ENCODE measurements around the gene BANP. TPM values are rescaled to one million over a fixed set of nuclear protein-coding genes. Genes with fewer than 3 reads are reported as not detected.

The BANP gene
- total and polyA plus RNA-seq, 2 donors (not counting 3 experiments of a cell fraction or from before 2014, with no cell fraction given) = 22.4 to 33.8 TPM

DNA sequence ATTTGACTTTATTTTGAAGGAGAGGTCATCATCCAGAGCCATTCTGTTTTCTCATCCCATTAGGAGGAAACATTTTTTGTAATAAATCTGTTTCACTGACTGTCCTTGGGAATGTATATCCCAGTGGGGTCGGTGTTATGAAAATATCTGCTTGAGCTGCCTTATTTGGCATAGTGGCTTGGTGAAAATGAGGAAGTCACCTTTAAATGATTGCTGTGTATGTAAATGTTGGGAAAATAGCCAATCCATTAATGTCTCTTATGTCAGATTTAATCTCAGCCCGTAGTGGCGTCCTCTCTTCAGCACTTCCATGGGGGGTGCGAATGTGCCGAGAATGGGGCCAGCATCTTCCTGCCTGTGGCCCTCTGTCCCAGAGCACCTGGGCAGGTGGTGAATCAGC is 57.6 kb downstream of the BANP start:
- dilution Hi-C loops (cut with MboI; ENCODE audit: extremely low pct_ligation_motif_present, low sequenced_read_pairs) (no loop called here), intact Hi-C loops (cut with micrococcal nuclease) (no loop called here)
- no peaks in the 10 kb centered on the region for H3K9me1 ChIP-seq (replicated peaks; ENCODE audit: control insufficient read depth, extremely low read depth, insufficient read depth, low read length)
- H3K9ac ChIP-seq (replicated peaks; ENCODE audit: extremely low read depth, insufficient read depth, low read length) = no peak overlapping the region
- no peaks in the 10 kb centered on the region for H3K79me2 ChIP-seq (ENCODE audit: control insufficient read depth, insufficient read depth, low read length)
- POLR2A ChIA-PET = no interaction called here
- H4K20me1 ChIP-seq (replicated peaks; ENCODE audit: control insufficient read depth, extremely low read depth, insufficient read depth, low read length) = no peaks in the 10 kb centered on the region
- H3K27me3 ChIP-seq (ENCODE audit: control insufficient read depth in 2 of 2, insufficient read depth in 2 of 2, low read length in 2 of 2) = no peaks in the 10 kb centered on the region
- no peaks in the 10 kb centered on the region for H3K4me1 ChIP-seq (ENCODE audit: control insufficient read depth, extremely low read depth, insufficient read depth, low read length)
- no TSS peak for BruUV-seq (replicated peaks)
- H2AFZ ChIP-seq (ENCODE audit: low read depth, low read length) = no peak overlapping the region
- TF ChIP-seq, protein P1, sequence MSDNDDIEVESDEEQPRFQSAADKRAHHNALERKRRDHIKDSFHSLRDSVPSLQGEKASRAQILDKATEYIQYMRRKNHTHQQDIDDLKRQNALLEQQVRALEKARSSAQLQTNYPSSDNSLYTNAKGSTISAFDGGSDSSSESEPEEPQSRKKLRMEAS (IDR thresholded peaks at IDR 0.05; ENCODE audit: insufficient read depth, insufficient read length) = no peak
- no peak for TF ChIP-seq EZH2 (IDR thresholded peaks at IDR 0.05; ENCODE audit: borderline replicate concordance, low read depth, low read length, severe bottlenecking)
- TF ChIP-seq, protein P2, sequence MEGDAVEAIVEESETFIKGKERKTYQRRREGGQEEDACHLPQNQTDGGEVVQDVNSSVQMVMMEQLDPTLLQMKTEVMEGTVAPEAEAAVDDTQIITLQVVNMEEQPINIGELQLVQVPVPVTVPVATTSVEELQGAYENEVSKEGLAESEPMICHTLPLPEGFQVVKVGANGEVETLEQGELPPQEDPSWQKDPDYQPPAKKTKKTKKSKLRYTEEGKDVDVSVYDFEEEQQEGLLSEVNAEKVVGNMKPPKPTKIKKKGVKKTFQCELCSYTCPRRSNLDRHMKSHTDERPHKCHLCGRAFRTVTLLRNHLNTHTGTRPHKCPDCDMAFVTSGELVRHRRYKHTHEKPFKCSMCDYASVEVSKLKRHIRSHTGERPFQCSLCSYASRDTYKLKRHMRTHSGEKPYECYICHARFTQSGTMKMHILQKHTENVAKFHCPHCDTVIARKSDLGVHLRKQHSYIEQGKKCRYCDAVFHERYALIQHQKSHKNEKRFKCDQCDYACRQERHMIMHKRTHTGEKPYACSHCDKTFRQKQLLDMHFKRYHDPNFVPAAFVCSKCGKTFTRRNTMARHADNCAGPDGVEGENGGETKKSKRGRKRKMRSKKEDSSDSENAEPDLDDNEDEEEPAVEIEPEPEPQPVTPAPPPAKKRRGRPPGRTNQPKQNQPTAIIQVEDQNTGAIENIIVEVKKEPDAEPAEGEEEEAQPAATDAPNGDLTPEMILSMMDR (IDR thresholded peaks at IDR 0.05; ENCODE audit: extremely low read depth in 1 of 2, insufficient read depth in 1 of 2, low read depth in 1 of 2, low read length in 2 of 2) = no peak
- TF ChIP-seq POLR2AphosphoS5 (IDR thresholded peaks at IDR 0.05; ENCODE audit: insufficient read depth, low read depth, low read length) = no peak
- TF ChIP-seq MYC (IDR thresholded peaks at IDR 0.05; ENCODE audit: low read depth, low read length) = no peak
- no peak for TF ChIP-seq FOS (IDR thresholded peaks at IDR 0.05; ENCODE audit: borderline replicate concordance, insufficient read depth, low read length)
- no peak for TF ChIP-seq POLR2A (IDR thresholded peaks at IDR 0.05; ENCODE audit: low read depth, low read length)
- TF ChIP-seq GATA2 (IDR thresholded peaks at IDR 0.05; ENCODE audit: insufficient read depth, insufficient read length, low read depth, low read length) = no peak
- no peak for TF ChIP-seq JUN (IDR thresholded peaks at IDR 0.05; ENCODE audit: borderline replicate concordance, insufficient read depth, insufficient read length, low read depth)
- FAIRE-seq (no peak), DNase-seq (ENCODE audit: low read depth, low spot score) (no peak)
- no peak overlapping the region for H3K27ac ChIP-seq (ENCODE audit: insufficient read depth, low read depth, low read length)
- no peaks in the 10 kb centered on the region for H3K9me3 ChIP-seq (replicated peaks; ENCODE audit: control insufficient read depth, insufficient read depth, low read length)
- H3K4me2 ChIP-seq (ENCODE audit: insufficient read depth, low read length) = no peak overlapping the region
- H3K4me3 ChIP-seq (replicated peaks in 1 of 3; ENCODE audit: insufficient read depth in 1 of 3, low read depth in 1 of 3, low read length in 3 of 3) = no peak overlapping the region
- CTCF ChIA-PET = interaction anchor here (1.0 kb wide), 1 partner anchor 429 kb away, joined by 3 read pairs; no protein-coding TSS in a partner anchor
- peaks cover 2 to 13% of the 10 kb centered on the region in 2 experiments for H3K36me3 ChIP-seq (ENCODE audit: control insufficient read depth in 2 of 2, extremely low read depth in 1 of 2, insufficient read depth in 2 of 2, low read length in 2 of 2)

Data from endothelial cell of umbilical vein (primary cell).